HG02981 (cell line): ENCODE results near the gene SERPINA1.

Source experiments
- ATAC-seq: cut with Tn5 transposase; IDR thresholded peaks from one replicate; pipeline ENCODE4 v1.9.1; 2021; ENCODE audit warnings: mild to moderate bottlenecking, moderate library complexity; ENCODE audit not compliant: unreplicated experiment

Gene SERPINA1

DNA sequence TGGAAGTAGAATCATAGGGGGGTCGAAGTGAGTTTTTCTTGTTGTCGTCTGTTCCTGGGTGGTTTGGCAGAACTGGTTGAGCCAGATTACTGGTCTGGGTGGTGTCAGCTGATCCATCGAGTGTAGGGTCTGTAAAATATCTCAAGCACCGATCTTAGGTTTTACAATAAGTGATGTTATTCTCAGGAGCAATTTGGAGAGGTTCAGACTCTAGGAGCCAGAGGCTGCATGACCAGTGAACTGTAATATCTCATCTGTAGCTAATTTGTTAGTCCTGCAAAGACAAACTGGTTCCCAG lies 9.7 kb upstream of the SERPINA1 start:
- ATAC-seq, result no peak

DNA sequence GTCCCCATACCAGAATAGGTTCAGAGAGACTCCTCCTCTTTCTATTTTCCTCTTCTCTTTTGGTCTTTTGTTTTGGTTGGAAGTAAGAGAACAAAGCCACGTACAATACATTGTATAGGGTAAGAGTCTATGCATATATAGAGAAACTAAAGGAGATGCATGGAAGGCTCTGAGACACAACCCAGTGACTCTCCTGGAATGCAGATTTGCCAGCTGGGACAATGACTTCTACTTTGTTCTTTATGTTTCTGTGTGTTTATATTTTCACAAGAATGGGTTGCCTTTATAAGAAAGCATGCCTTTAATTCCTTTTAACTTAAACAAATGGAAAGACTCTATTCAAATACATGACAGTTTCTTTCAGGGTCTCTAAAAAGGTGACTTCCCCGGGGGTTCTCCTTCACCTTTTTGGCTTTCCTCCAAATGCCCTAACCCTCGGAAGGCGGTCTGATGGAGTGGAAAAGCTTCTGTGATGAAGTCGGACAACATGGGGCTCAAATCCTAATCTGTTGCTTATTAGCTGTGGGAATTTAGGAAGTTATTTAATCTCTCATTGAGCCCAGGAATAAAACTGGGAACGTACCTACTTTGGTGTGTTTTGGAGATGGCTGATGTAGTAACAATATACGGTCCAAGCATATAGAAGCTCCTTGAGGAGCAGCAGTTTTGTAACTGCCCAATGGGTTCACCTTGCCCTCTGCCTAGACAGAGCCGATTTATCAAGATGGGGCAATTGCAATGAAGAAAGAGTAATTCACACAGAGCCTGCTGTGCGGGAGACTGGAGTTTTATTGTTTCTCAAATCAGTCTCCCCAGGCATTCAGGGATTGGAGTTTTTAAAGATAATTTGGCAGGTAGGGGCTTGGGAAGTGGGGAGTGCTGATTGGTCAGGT lies 9.1 kb upstream of the SERPINA1 start:
- ATAC-seq, result no peak

DNA sequence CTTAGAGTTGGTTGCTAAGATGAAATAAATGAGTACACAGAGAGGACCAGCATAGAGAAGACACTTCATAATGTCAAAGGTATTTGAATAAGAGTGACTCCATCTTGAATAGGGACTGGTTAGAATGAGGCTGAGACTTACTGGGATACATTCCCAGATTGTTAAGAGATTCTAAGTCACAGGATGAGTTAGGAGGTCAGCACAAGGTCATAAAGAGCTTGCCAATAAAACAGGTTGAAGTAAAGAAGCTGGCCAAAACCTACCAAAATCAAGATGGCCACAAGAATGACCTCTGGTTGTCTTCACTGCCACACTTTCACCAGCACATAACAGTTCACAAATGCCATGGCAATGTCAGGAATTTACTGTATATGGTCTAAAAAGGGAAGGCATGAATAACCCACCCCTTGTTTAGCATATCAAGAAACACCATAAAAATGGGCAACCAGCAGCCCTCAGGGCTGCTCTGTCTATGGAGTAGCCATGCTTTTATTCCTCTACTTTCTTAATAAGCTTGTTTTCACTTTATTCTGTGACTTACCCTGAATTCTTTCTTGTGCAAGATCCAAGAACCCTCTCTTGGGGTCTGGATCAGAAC lies 8.3 kb upstream of the SERPINA1 start:
- ATAC-seq, result no peak

DNA sequence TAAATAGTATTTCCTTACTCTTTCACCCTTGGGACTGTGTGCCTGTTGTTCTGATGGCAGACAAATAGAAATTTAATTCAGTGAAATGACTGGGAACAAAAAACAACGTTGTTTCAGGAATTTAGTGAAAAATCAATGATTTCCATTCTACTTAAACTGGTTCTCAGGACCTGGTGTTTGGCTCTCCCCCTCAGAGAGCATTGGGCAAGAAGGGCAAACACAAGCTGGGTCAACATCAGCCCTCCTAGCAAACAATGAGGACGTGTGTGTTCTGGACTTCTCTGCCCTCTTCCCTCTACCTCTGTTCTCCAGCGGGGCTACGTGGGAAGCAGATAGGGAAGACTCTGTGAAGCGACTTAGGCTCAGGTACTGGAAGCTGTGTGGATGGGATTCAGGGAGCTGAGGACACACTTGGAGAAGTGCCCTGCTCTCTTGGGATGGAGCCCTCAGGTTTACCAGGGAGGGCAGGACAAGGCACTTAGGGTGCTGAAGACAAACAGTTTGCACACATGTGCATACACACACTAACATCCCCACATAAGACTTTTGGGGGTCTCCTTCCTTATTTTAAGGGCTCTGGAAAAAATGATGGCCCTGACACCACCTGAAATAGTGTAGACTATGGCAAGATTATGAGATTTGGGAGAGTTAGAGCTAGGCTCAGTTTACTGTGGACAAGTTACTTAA lies 7.6 kb upstream of the SERPINA1 start:
- ATAC-seq, result no peak

DNA sequence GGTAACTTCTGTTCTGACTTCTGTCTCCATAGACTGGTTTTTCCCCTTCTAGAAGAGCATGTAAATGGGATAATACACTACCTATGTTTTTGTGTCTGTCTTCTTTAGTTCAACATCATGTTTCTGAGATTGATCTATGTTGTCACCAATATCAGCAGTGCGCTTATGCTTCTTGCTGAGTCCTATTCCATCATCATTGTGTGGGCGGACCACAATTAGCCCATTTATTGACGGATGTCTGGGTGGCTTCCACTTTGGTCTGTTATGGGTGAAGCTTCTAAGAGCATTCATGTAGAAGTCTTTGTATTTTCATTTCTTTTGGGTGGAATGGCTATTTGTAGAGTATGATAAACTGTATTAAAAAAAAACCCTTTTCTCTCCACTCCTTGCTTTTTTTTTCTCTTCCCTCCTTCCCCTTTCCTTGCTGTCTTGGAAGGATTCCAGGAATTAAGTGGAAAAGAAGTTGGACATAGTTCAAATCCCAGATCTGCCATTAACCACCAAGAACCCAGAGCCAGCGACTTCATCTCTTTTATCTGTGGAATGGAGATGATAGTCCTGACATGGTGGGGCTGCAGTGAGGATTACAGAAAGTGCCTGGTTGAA lies 7.0 kb upstream of the SERPINA1 start:
- no peak for ATAC-seq

DNA sequence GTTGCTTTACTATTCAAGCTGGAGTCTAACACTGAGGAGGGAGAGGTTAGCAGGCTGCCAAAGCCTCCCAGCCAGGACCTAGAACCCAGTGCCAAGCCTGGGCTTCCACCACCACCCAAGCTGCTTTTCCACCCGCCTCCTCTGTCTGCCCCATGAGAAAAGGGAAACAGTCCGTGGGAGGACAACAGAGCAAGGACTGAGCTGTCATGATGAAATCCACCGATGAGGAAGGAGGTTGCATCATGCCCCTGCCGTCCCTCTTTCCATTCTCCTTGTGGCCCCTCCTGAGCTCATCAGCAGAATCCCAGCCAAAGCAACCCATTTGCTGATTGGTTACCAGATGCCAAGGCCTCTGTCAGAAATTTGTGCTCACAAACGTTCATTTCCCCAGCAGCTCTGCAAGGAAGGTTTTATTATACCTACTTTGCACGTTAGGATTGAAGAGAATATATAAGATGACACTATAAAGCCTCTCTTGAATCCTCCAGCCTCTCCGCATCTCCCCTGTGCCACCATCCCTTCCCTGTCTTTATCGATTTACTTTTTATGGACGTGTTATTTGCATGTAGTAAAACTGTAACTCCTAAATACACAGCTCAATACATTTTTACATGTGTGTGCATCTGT lies 6.3 kb upstream of the SERPINA1 start:
- no peak for ATAC-seq

DNA sequence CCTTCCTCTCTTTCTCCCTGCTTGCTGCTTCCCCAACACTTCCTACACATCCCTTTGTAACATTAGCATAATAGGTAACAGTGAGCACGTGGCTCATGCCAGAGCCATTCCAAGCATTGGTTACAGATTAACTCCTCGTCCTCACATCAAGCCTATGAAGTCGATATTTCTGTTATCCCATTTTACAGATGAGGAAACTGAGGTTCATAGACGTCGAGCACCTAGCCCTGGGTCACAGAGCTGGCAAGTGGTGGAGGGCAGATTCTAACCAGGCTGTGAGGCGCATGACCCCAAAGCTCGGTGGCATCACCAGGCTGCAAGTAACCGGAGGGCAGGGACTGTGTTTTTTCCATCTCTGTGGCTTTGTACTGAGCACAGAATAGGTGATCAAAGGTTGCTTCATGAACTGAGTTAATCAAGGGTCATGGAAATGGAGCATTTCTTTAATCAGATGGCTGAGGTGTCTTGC lies 5.7 kb upstream of the SERPINA1 start:
- ATAC-seq, result no peak

DNA sequence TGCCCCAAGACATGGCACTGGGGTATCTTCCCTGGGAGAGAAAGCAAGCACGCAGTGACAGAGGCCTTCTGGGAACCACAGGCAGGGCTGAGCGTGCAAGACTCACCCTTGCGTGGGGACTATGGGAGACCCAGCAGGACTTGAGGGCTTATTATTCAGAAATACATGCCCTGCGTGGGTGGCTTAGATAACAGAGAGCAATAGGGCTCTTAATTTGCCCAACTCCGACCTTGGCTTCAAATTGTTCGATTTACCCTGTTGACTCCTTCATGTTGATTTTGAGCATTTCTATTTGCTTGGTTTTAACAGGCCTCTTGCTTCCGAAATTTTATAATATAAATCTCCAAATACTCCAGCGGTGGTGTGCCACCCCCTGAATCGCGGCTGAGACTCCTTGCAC lies 5.1 kb upstream of the SERPINA1 start:
- no peak for ATAC-seq

DNA sequence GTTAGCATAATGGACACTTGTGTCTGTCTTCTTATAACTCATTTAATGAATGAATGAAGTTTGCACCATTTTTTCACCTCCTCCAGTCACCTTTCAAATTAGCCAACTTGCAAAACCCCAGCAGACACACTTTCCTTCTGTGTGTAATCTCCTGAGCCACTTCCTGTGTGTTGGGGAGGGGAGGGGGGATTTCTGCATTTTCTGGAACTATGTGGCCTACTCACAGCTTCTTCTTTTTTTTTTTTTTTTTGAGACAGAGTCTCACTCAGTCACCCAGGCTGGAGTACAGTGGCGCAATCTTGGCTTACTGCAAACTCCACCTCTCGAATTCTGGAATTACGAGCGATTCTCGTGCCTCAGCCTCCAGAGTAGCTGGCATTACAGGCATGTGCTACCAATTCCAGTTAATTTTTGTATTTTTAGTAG lies 4.1 kb upstream of the SERPINA1 start:
- no peak for ATAC-seq

DNA sequence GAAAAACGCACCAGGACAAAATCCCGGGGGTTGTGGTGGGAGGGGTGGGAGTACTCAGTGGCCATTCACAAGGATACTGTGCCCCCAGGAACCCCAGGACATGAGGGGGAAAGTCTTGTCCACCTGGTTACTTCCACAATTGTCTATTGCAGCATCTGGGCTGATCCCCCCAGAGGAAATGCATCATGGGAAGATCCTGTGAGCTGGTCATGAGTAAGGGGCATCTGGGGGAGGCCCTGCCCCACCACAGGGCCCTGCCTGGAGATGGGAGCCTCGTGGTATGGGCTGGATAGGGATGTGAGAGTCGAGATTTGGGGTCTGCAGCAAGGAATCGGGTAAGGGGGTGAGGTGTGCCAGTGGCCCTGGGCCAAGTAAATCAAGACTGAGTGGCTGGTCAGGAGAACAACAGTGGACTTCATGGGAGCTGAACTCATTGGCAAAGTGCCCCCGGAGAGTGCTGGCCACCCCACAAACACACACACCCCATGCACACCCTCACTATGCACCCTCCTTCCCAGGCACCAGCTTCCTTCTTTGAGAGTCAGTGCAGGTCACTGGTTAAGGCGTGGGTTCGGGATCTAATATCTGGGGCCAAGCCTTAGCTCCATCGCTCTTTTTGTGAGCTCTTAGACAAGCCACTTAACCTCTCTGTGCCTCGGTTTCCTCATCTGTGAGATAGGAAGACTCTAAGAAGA lies 3.0 kb upstream of the SERPINA1 start:
- ATAC-seq, result no peak

DNA sequence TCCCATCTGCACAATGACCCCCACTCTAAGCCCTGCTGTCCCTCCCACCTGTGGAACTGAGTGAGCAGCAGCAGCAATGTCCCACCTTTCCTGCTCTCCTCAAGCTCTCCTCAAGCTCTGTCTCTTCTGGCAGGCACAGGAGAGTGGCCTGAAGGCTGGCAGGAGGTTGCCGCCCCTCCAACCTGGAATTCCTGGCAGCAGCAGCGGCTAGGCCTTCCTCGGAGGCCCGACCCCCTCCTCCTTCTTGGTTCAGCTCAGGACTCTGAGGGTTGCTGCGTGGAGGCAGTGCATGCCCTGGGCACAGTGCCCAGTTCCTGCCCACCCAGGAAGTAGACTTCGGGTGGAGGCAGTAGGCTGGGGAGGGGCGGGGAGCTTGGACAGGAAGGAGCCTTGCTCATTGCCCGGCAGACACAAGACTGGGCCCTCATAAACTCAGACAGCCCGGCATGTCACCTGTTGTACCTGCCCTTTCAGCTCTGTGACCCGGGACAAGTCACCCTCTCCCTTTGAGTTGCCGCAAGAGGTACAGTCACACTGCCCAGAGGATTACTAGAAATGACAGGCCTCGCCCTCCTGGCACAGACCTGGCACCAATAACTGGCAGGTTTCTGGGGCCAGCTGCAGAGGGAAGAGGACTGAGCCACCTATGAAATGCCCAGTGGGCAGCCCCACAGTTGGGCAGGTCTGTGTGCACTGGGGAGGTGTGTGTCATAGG lies 2.1 kb upstream of the SERPINA1 start:
- ATAC-seq, result no peak

DNA sequence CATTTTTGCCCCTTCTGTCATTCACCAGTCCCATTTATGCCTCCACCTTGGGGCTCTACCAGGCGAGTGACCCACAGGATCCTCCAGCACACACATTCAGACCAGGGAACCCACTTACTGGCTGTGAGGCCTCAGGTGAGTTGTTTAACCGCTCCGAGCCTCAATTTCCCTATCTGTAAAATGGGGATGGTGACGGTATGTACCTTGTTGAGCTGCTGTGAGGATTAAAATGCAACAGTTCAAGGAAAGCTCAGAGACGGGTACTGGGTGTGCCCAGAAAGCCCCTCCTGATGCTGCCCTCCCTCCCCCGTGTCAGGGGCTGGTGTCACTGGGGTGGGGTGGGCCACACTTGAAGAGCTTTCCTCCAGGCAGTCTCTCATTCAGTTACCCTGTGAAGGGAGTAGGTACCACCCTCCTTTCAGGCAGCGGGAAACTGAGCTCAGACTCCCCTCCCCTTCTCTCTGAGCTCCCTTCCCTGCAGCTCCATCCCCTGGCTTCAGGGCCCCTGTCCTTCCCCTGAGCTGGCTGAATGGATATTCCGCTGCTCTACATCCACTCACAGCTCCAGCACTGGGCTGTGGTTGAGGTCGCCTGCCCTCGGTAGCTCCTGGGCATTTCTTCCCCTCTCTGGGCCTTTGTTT lies 1.4 kb upstream of the SERPINA1 start:
- ATAC-seq, result no peak

DNA sequence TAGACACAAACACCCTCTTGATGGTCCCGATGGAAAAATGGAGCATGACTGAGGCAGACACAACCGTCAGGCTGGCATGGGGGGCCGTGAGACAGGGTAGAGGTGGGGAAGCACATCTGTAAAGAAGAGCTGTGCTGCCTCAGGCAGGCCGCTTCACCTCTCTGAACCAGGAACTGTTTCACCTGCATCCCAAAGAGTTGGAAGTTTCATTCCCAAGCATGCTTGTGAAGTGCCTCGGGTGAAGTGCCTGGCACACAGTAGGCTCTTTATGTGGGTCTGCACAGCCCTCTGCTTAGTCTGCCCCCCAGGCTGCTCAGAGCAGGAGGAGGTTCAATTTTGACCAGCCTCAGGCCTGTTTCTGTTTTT lies 685 bp upstream of the SERPINA1 start:
- ATAC-seq, result no peak

DNA sequence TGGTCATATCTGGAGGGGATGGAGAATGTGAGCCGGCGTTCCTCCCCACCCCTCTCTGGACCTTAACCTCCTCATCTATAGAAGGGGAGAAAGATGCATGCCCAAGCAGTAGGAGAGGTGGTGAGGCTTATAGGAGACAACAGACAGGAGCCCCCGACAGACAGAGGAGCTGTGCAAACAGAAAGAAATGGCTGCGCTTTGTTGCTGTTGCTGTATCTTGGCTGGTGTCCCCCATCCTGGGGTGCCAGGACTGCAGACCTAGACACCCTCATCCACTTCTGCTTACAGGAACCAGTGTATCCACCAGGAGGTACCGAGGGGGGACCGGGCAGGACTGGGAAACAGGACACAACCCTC lies 397 bp downstream of the SERPINA1 start:
- no peak for ATAC-seq

DNA sequence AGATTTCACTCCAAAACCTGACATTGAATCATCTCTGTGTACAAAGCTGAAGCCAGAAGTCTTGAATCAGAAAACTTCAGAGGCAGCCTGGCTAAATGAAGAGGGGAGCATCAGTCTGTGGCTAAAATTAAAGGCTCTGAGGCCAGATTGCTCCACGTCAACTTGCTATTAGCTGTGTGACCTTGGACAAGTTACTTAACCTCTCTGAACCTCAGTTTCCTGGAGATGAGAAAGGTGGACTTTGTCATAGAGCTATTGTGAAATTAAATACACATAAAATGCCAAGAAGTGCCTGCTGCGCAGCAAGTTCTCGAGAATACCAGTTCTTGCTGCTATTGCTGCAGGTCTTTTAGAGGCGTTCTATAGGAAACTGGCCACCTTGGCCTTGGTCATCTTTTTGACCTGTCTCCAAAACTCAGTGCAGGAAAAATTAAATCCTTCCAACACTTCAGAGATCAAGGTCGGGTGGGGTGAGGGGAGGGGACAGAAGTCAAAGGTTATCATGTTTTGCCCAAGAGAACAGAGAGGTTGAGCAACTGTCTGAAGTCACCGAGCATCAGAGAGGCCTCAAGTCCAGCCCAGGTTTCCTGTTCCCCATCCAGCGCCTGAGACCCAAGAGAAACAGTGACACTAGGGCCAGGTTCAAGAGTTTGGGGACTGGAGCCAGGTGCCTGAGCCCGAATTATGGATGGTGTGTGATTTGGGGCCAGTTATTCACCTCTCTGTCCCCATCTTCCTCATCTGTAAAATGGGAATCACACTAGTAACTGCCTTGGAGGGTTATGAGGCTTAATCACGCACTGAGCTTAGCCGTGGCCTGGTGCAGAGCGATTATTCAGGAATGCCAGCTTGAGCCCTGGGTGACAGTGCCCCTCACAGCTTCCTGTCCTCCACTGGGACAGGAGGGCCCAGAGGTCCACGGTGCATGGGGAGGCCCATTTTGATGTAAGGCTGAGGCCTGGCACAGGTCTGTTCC lies 1.1 kb downstream of the SERPINA1 start:
- no peak for ATAC-seq

DNA sequence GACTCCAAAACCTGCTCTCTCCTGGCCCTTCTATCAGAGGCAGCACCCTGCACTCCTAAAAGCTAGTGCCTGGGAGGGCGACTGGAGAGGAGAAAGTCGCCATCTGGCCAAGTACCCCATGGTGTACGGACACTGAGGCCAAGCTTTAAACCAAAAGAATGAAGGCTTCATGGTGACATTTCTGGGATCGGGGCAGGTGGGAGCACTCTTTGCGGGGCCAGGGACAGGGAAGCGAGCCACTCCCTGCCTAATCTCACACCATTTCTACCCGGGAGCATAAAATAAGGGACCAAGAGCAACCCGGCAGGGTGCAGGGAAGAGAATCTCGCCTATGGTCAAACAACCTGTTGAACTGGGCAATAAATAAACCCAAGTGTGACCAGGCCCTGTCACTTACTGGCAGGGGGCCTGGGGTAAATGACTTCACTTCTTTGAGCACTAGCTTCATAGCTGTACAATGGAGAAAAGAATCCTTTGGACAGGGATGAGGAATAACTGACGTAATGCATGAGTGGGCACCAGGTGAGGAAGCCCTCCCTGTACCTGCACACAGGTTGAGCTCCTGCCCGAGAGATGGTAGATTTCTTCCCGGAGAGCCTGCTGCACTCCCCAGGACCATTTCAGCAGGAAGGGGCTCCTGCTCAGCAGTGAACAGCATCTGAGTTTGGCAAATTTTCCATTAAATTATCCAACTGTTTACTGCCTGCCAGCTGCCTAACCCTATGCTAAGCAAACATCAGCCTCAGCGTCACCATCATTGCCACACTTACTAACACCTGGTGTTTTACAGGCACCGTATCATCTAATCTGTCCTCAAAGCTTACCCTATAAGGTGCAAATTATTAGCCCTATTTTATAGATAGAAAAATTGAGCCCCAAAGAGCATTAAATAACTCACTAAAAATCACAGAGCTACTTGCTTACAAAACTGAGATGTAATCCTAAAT lies 2.0 kb downstream of the SERPINA1 start:
- no peak for ATAC-seq

DNA sequence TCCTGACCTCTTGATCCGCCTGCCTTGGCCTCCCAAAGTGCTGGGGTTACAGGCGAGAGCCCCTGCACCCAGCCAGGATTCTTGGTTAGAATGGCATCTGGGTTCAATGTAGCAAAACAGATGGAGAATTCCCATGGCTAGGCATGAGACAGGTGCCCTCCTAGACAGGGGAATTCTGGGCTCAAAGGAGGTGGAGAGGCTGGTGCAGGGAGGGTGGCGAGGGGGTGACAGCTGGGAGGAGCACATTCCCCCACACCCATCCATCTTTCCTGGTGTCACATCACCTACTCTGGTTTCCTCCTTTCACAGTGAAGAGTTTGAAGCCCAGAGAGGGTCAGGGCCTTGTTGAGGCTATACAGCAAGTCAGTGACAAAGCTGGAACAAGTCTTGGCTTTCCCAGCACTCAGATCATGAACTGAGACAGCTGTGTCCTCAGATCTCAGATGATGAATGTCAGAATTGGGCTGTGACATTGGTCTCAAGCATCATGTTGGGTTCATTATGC lies 2.8 kb downstream of the SERPINA1 start:
- ATAC-seq, result no peak
